Spleen (tissue), 7 donors: ENCODE measurements around the gene CHMP3.

Experiments
- CTCF ChIP-seq, 11 experiments: fragments of 200-600 bp in 7 of 11; fragments of 450-650 bp in 4 of 11; sonication (generic) in 4 of 11; IDR thresholded peaks in 8 of 11; conservative IDR thresholded peaks in 3 of 11; 1 replicate in 7 of 11; 2 replicates in 4 of 11; pipeline versions ENCODE4 v1.4.0 to v1.8.0; 2016 to 2021; ENCODE audit warnings: antibody characterized with exemption in 11 of 11, inconsistent platforms in 4 of 11, mild to moderate bottlenecking in 1 of 11
- POLR2A ChIP-seq, 3 donors: fragments of 450-650 bp; IDR thresholded peaks; one replicate each; pipeline ENCODE4 v1.5.1; 2017; ENCODE audit warnings: antibody characterized with exemption in 3 of 3, mild to moderate bottlenecking in 1 of 3
- POLR2AphosphoS5 ChIP-seq, 3 donors: sonication (generic); formaldehyde crosslinking; IDR thresholded peaks; one replicate each; pipeline ENCODE4 v1.5.1; 2017; ENCODE audit warnings: antibody characterized with exemption in 3 of 3
- donor health status: DM: no; HTN: no; CAD: no; lungs with moderate emphysema.
- donor health status: DM: no; HTN: no; CAD: no.
- donor health status: DM: no; HTN: no; CAD: no.

GRCh38 chr2:86596118-86596517 lies 32.9 kb upstream of the CHMP3 start:
- TF ChIP-seq CTCF (IDR thresholded peaks at IDR 0.05 in 8 of 11, conservative IDR thresholded peaks at IDR 0.05 in 3 of 11) (no peak), POLR2A (IDR thresholded peaks at IDR 0.05) (no peak), POLR2AphosphoS5 (IDR thresholded peaks at IDR 0.05) (no peak)
